ENCODE measurements around the gene ANKRD39. TPM values are rescaled to one million over a fixed set of nuclear protein-coding genes. Genes with fewer than 3 reads are reported as not detected.
"Not testable (repeated sequence)": the region's sequence is repeated elsewhere in the genome, so short reads cannot be mapped to it uniquely, and the experiment has no call there.

ANKRD39 gene
- total and polyA plus RNA-seq, 2 donors from 2014 or later, result 10.8 to 19.2 TPM

DNA sequence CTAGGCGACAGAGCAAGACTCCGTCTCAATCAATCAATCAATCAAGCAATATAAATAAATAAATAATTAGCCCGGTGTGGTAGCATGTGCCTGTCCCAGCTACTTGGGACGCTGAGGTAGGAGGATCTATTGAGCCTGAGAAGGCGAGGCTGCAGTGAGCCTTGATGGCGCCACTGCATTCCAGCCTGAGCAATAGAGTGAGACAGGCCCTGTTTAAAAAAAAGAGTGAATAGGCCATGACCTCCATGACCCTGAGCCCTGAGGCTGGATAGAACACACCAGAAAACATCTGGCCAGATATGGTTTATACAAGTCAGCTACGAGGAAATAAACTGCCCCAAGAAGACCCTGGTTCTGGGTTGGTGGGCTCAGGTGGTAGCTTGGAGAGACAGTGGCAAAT, 32.4 kb upstream of the ANKRD39 start:
- H3K4me1 ChIP-seq (ENCODE audit: control insufficient read depth in 2 of 3, insufficient read depth in 2 of 3, low read depth in 1 of 3, low read length in 3 of 3), result peaks cover 0 to 25% (median 6%) of the 10 kb centered on the region in 3 donors

DNA sequence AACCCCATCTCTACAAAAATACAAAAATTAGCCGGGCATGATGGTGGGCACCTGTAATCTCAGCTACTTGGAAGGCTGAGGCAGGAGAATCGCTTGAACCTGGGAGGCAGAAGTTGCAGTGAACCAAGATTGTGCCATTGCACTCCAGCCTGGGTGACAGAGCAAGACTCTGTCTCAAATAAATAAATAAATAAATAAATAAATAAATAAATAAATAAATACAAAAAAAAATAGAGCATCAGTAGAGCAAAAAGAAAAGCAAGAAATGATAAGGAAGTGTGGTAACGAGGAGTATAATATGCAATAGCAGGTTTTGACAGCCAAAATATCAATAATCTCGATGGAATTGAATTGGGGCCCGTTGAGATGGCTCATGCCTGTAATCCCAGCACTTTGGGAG, 31.7 kb upstream of the ANKRD39 start:
- not testable (repeated sequence) for FAIRE-seq

More for the DNA sequence above, 32.4 kb upstream of the ANKRD39 start:
- TF ChIP-seq, protein P1, sequence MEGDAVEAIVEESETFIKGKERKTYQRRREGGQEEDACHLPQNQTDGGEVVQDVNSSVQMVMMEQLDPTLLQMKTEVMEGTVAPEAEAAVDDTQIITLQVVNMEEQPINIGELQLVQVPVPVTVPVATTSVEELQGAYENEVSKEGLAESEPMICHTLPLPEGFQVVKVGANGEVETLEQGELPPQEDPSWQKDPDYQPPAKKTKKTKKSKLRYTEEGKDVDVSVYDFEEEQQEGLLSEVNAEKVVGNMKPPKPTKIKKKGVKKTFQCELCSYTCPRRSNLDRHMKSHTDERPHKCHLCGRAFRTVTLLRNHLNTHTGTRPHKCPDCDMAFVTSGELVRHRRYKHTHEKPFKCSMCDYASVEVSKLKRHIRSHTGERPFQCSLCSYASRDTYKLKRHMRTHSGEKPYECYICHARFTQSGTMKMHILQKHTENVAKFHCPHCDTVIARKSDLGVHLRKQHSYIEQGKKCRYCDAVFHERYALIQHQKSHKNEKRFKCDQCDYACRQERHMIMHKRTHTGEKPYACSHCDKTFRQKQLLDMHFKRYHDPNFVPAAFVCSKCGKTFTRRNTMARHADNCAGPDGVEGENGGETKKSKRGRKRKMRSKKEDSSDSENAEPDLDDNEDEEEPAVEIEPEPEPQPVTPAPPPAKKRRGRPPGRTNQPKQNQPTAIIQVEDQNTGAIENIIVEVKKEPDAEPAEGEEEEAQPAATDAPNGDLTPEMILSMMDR (IDR thresholded peaks at IDR 0.05; ENCODE audit: borderline replicate concordance, extremely low read depth, insufficient read depth), result no peak
- intact Hi-C loops (cut with DNase I), result no loop called here
- Histone ChIP-seq H3K27ac (ENCODE audit: low read depth in 2 of 2, low read length in 2 of 2) (no peak overlapping the region), H3K36me3 (ENCODE audit: control insufficient read depth in 2 of 3, insufficient read depth in 3 of 3, low read length in 3 of 3) (no peaks in the 10 kb centered on the region), H3K27me3 (ENCODE audit: control insufficient read depth, insufficient read depth, low read length) (no peaks in the 10 kb centered on the region), H3K9me3 (ENCODE audit: control insufficient read depth in 2 of 3, insufficient read depth in 1 of 3, low read length in 3 of 3) (no peaks in the 10 kb centered on the region), H3K9ac (ENCODE audit: low read length in 3 of 3) (no peak overlapping the region), H3K4me3 (ENCODE audit: low read length in 3 of 3) (no peak overlapping the region)
- DNase-seq, result no peak
- FAIRE-seq, result no peak

DNA sequence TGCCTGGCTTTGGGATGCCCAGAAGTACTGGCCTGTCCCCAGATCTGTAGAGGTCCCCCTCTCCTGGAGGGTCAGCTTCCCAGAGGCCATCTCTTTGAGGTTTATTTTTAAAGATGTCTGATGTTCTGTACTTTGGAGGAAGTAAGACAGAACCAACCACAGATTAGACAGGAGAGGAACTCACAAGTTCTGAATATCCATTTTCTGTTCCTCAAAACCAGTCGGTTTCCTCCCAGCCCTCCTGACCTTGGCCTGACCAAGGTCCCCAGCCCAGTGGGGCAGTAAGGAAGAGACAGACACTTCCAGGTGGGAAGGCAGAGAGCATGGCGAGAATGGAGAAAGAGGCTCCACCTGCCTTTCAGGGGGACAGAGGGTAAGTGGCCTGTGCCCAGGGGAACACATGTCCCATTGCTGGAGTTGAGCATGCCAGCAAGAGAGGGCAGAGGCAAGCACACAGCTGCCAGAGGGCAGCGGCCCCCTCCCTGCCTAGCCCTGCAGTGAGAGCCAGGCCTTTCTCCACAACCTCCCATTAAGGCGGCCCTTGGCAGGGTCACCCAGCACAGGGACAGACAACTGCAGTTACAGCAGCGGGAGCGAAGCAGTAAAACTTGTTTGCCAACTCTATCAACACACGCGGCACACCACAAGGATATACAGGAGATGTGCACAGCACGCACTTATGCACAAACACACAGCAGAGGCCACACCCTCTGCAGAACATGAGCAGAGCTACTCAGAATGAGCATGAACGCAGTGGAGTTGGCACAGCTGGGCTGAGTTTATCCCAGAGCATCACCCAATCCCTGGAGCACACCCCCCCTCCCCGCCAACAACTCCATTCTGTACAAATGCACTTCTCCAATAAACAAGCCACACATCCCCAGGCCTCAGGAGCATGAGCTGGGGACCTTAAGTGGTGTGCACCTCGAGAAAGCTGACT, 30.5 kb upstream of the ANKRD39 start:
- Histone ChIP-seq H3K9me3 (ENCODE audit: control insufficient read depth in 2 of 3, insufficient read depth in 1 of 3, low read length in 3 of 3) (no peaks in the 10 kb centered on the region), H3K27ac (ENCODE audit: low read depth in 2 of 2, low read length in 2 of 2) (no peak overlapping the region), H3K36me3 (ENCODE audit: control insufficient read depth in 2 of 3, insufficient read depth in 3 of 3, low read length in 3 of 3) (no peaks in the 10 kb centered on the region), H3K4me1 (ENCODE audit: control insufficient read depth in 2 of 3, insufficient read depth in 2 of 3, low read depth in 1 of 3, low read length in 3 of 3) (peaks cover 0 to 32% (median 6%) of the 10 kb centered on the region in 3 donors), H3K9ac (ENCODE audit: low read length in 3 of 3) (no peak overlapping the region), H3K4me3 (ENCODE audit: low read length in 3 of 3) (no peak overlapping the region), H3K27me3 (ENCODE audit: control insufficient read depth, insufficient read depth, low read length) (no peaks in the 10 kb centered on the region)
- TF ChIP-seq, protein P1 (IDR thresholded peaks at IDR 0.05; ENCODE audit: borderline replicate concordance, extremely low read depth, insufficient read depth), result no peak
- DNase-seq (peak in 2 of 5 donors; percentile 52 to 59), FAIRE-seq (no peak)
- intact Hi-C loops (cut with DNase I), result no loop called here

More for the DNA sequence above, 31.7 kb upstream of the ANKRD39 start:
- H3K36me3 ChIP-seq (ENCODE audit: control insufficient read depth in 2 of 3, insufficient read depth in 3 of 3, low read length in 3 of 3); DNase-seq; H3K9me3 ChIP-seq (ENCODE audit: control insufficient read depth in 2 of 3, insufficient read depth in 1 of 3, low read length in 3 of 3); H3K9ac ChIP-seq (ENCODE audit: low read length in 3 of 3); intact Hi-C loops (cut with DNase I); H3K4me3 ChIP-seq (ENCODE audit: low read length in 3 of 3); H3K27me3 ChIP-seq (ENCODE audit: control insufficient read depth, insufficient read depth, low read length); H3K27ac ChIP-seq (ENCODE audit: low read depth in 2 of 2, low read length in 2 of 2): not testable (repeated sequence)
- peaks cover 0 to 30% (median 6%) of the 10 kb centered on the region in 3 donors for H3K4me1 ChIP-seq (ENCODE audit: control insufficient read depth in 2 of 3, insufficient read depth in 2 of 3, low read depth in 1 of 3, low read length in 3 of 3)

DNA sequence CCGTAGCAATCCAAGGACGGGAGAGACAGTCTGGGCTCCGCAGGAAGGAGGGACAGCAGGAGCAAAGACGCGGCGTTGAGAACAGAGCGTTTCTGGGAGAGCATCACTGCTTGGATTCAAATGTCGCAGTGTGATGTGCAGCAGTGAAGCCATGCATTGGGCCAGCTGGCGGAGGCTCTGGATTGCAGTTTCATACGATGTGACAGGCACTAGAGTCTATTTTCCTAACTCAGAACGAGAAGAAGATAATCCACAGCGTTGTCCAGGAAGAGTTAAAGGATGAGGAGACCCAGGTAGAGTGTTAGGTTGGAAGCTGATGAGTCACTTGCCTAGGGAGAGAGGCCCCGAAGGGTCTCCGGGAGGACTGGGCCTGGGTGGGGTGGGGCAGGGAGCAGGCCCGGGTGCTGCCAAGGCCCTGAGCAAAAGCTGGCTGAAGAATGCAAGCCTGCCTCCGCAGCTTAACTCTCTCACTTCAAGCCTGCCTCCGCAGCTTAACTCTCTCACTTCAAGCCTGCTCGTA, 29.7 kb upstream of the ANKRD39 start:
- Histone ChIP-seq H3K9me3 (ENCODE audit: control insufficient read depth in 2 of 3, insufficient read depth in 1 of 3, low read length in 3 of 3) (no peaks in the 10 kb centered on the region), H3K4me1 (ENCODE audit: control insufficient read depth in 2 of 3, insufficient read depth in 2 of 3, low read depth in 1 of 3, low read length in 3 of 3) (peaks cover 0 to 32% (median 6%) of the 10 kb centered on the region in 3 donors), H3K27me3 (ENCODE audit: control insufficient read depth, insufficient read depth, low read length) (no peaks in the 10 kb centered on the region), H3K36me3 (ENCODE audit: control insufficient read depth in 2 of 3, insufficient read depth in 3 of 3, low read length in 3 of 3) (no peaks in the 10 kb centered on the region), H3K27ac (ENCODE audit: low read depth in 2 of 2, low read length in 2 of 2) (no peak overlapping the region), H3K9ac (ENCODE audit: low read length in 3 of 3) (peak overlapping the region in 1 of 3 donors; percentile 19), H3K4me3 (ENCODE audit: low read length in 3 of 3) (no peak overlapping the region)
- FAIRE-seq, result no peak
- DNase-seq, result peak in 1 of 5 donors; percentile 75
- intact Hi-C loops (cut with DNase I), result no loop called here
- TF ChIP-seq, protein P1 (IDR thresholded peaks at IDR 0.05; ENCODE audit: borderline replicate concordance, extremely low read depth, insufficient read depth), result no peak

Measured in kidney (tissue), 14 donors.